22Rv1 (cell line): Measurements from ENCODE around the gene HIRA.

ENCODE experiments used
- ZFX ChIP-seq: fragments of 450-650 bp; IDR thresholded peaks from 2 replicates; pipeline ENCODE4 v1.6.1; 2017; ENCODE audit warnings: antibody characterized with exemption, borderline replicate concordance
- TF ChIP-seq, protein P1 (sequence below): fragments of 450-650 bp; IDR thresholded peaks from 2 replicates; pipeline ENCODE4 v1.5.1; 2017; ENCODE audit warnings: mild to moderate bottlenecking

DNA sequence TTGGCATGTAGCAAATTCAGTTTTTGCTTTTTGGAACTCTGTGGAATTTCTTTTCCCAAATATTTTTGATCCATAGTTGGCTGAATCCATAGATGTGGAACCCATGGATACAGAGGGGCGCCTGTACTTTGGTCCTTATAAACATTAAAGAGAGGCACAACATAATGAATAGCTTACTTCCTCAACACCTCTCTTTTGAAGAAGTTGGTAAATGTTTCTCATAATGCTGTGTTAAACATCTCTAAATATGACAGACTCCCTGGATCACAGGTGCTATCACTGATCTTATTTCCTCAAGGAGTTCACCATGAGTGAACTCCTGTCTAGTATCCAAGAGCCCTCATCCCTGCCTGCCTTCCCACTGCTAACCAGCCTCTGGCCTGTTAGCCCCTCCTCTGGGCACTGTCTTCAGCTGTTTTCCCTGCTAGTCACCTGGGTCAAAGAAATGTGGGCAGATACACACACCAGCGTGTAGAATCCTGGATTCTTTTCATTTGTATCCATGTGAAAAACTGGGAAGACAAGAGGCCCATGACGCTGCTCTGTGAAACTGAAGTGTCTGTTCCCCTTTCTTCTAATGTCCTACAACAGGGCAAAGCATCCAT, 63.7 kb downstream of the HIRA start:
- TF ChIP-seq, protein P1, sequence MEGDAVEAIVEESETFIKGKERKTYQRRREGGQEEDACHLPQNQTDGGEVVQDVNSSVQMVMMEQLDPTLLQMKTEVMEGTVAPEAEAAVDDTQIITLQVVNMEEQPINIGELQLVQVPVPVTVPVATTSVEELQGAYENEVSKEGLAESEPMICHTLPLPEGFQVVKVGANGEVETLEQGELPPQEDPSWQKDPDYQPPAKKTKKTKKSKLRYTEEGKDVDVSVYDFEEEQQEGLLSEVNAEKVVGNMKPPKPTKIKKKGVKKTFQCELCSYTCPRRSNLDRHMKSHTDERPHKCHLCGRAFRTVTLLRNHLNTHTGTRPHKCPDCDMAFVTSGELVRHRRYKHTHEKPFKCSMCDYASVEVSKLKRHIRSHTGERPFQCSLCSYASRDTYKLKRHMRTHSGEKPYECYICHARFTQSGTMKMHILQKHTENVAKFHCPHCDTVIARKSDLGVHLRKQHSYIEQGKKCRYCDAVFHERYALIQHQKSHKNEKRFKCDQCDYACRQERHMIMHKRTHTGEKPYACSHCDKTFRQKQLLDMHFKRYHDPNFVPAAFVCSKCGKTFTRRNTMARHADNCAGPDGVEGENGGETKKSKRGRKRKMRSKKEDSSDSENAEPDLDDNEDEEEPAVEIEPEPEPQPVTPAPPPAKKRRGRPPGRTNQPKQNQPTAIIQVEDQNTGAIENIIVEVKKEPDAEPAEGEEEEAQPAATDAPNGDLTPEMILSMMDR: no peak
- TF ChIP-seq ZFX: no peak
